RWPE1 (cell line): ENCODE data around the gene TPM4.
"Not testable (repeated sequence)": the region's sequence is repeated elsewhere in the genome, so short reads cannot be mapped to it uniquely, and the experiment has no call there.

ENCODE experiments used
- CTCF ChIA-PET: fragments of 350-600 bp; sonication (Branson Sonifier 250); formaldehyde crosslinking; extraction: SDS; loops from one replicate; lab custom pipeline; 2021; lab: Yijun Ruan, JAX
- POLR2A ChIA-PET: fragments of 400-600 bp; formaldehyde crosslinking; extraction: SDS; loops from one replicate; lab custom pipeline; 2020; ENCODE audit warnings: antibody characterized with exemption; ENCODE audit not compliant: low non-redundant PET; lab: Yijun Ruan, JAX
- DNase-seq: peaks from one replicate; pipeline ENCODE4 v3.0.0; 2012; ENCODE audit warnings: low spot score
- H3K27ac ChIP-seq: fragments of 450-650 bp; 2 replicates; pipeline ENCODE4 v1.5.1; 2017
- TF ChIP-seq, protein P1 (sequence below): fragments of 450-650 bp; conservative IDR thresholded peaks from 2 replicates; pipeline ENCODE4 v1.5.1; 2017; ENCODE audit warnings: low read depth, mild to moderate bottlenecking

TPM4 gene

GRCh38 chr19:16076154-16076957 lies at the start of gene TPM4:
TPM4 (plus strand) TSS chr19:16076495; CDS start chr19:16076566, 71 bp downstream.
- TF ChIP-seq, protein P1, sequence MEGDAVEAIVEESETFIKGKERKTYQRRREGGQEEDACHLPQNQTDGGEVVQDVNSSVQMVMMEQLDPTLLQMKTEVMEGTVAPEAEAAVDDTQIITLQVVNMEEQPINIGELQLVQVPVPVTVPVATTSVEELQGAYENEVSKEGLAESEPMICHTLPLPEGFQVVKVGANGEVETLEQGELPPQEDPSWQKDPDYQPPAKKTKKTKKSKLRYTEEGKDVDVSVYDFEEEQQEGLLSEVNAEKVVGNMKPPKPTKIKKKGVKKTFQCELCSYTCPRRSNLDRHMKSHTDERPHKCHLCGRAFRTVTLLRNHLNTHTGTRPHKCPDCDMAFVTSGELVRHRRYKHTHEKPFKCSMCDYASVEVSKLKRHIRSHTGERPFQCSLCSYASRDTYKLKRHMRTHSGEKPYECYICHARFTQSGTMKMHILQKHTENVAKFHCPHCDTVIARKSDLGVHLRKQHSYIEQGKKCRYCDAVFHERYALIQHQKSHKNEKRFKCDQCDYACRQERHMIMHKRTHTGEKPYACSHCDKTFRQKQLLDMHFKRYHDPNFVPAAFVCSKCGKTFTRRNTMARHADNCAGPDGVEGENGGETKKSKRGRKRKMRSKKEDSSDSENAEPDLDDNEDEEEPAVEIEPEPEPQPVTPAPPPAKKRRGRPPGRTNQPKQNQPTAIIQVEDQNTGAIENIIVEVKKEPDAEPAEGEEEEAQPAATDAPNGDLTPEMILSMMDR, result no peak
- H3K27ac ChIP-seq, result peak within 1 kb of the TSS; percentile 99
- DNase-seq, result peak; percentile 85
- POLR2A ChIA-PET, result interaction anchor here (0.5 to 0.9 kb wide), 3 partner anchors 9 to 464 kb away, joined by 3 read pairs; no protein-coding TSS in a partner anchor
- CTCF ChIA-PET, result interaction anchor here (0.5 to 1.6 kb wide), 3 partner anchors 16 to 35 kb away, joined by 4 to 5 read pairs (median 4); no protein-coding TSS in a partner anchor

DNA sequence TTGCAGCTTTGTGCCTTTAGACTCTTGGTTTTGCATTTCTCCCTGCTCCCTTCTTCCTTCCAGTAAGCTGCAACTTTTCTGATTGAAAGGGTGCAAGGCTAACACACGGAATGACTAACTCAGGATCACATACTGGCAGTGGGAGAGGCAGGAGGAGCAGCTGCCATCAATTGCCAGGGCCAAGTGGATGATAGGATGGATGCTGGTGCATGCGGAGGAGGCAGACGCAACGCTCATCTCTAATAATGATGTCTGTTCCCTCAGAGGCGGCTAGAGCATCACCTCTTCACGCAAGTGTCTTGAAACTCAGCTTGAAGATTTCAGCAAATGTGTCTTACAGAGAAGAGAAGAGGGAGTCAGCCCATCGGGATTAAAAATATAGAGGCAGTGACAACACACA lies 49.5 kb upstream of the TPM4 start:
- ChIA-PET CTCF (no interaction called here), POLR2A (no interaction called here)
- DNase-seq, result no peak
- TF ChIP-seq, protein P1, result no peak
- no peak overlapping the region for H3K27ac ChIP-seq

DNA sequence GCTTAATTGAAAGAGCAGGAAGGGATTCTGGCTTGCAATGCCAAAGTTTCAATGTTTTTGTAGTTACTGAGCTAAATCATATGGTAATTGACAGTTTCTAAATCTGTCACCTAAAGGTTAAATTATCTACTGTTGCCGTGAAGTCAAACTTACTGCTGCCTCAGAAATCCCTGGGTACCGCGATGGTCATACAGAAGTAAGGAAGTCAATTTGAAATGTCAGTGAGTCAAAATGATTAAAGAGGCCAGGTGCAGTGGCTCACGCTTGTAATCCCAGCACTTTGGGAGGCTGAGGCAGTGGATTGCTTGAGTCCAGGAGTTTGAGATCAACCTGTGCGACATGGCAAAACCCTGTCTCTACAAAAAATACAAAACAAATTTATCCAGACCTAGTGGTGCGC lies 48.8 kb upstream of the TPM4 start:
- H3K27ac ChIP-seq, result no peak overlapping the region
- no peak for DNase-seq
- ChIA-PET CTCF (interaction anchor here (0.6 kb wide), 1 partner anchor 153 kb away, joined by 3 read pairs; no protein-coding TSS in a partner anchor), POLR2A (no interaction called here)
- TF ChIP-seq, protein P1, result no peak

GRCh38 chr19:16030155-16030554 lies 46.1 kb upstream of the TPM4 start:
- POLR2A ChIA-PET, DNase-seq, CTCF ChIA-PET, H3K27ac ChIP-seq: not testable (repeated sequence)

GRCh38 chr19:16030964-16031871 lies 45.1 kb upstream of the TPM4 start:
- POLR2A ChIA-PET, result no interaction called here
- CTCF ChIA-PET, result interaction anchor here (1.0 to 1.1 kb wide), 2 partner anchors 10 to 92 kb away, joined by 3 to 4 read pairs; no protein-coding TSS in a partner anchor
- H3K27ac ChIP-seq, result no peak overlapping the region
- TF ChIP-seq, protein P1, result no peak
- DNase-seq, result no peak

DNA sequence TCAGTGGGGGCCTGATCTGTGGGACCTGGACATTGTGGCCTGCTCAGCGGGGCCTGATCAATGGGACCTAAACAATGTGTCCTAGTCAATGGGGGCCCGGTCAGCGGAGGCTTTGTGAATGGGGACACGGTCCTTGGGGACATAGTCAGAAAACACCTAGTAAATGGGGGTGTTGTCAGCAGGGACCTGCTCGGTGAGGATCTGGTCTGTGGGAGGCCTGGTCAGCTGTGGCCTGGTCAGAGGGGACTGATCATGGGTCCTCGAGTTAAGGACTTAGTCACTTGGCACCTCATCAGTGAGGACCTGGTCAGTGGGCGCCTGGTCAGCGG lies 44.5 kb upstream of the TPM4 start:
- no peak for DNase-seq
- POLR2A ChIA-PET, result no interaction called here
- TF ChIP-seq, protein P1, result no peak
- no peak overlapping the region for H3K27ac ChIP-seq
- CTCF ChIA-PET, result interaction anchor here (1.0 to 1.1 kb wide), 2 partner anchors 10 to 91 kb away, joined by 3 to 4 read pairs; no protein-coding TSS in a partner anchor
